ENCODE data around the gene PPFIBP2.

Gene PPFIBP2

GRCh38 chr11:7636350-7636749, 122.6 kb downstream of the PPFIBP2 start:
- Histone ChIP-seq H3K4me2 (ENCODE audit: low read length) (no peak overlapping the region), H3K9ac (no peak overlapping the region), H3K36me3 (ENCODE audit: control insufficient read depth, insufficient read depth, low read length) (no peaks in the 10 kb centered on the region), H3K27me3 (ENCODE audit: control insufficient read depth, insufficient read depth, low read length) (no peaks in the 10 kb centered on the region), H3K79me2 (no peaks in the 10 kb centered on the region), H3K27ac (no peak overlapping the region), H3K4me1 (no peaks in the 10 kb centered on the region), H3K4me3 (ENCODE audit: low read depth, low read length) (no peak overlapping the region), H2AFZ (no peak overlapping the region), H3K9me3 (ENCODE audit: control insufficient read depth, low read length) (no peaks in the 10 kb centered on the region)
- no peak for TF ChIP-seq CTCF (IDR thresholded peaks at IDR 0.05)

DNA sequence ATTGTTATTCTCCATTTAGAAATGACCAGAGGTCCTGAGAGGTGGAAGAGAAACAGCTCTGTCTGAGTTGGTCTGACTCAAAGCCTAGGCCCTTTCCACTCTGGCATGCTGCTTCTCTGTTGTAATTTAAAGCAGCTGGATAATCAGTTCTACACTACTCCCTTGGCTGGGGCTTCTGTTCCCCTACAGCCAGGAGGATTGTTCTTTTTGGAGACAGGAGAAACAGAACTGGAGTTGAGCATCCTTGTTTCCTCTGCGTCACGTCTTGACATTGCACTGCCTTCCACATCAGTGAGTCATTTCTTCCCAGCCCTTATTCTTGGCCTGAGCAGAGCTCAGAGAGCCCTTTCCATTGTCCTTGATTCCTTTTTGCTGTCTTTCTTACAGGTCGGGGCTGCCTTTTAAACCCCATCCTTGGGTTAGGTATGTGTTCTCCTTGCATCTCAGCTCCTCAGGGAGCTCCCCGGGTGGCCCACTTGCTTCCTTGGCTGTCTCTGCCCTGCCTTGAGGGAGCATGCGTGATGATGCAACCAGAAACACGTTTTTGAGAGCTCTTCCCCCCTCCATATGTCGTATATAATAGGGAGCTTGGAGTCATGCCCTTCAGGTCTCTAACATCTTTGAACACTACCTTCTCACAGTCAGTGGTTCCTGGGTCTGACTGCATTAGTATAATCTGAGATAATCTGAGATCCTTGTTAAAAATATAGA, 123.8 kb downstream of the PPFIBP2 start:
- Histone ChIP-seq H3K36me3 (ENCODE audit: control insufficient read depth, insufficient read depth, low read length) (no peaks in the 10 kb centered on the region), H3K4me1 (no peaks in the 10 kb centered on the region), H3K4me3 (ENCODE audit: low read depth, low read length) (no peak overlapping the region), H3K79me2 (no peaks in the 10 kb centered on the region), H3K4me2 (ENCODE audit: low read length) (no peak overlapping the region), H3K9me3 (ENCODE audit: control insufficient read depth, low read length) (no peaks in the 10 kb centered on the region), H3K9ac (no peak overlapping the region), H3K27ac (no peak overlapping the region), H2AFZ (no peak overlapping the region), H3K27me3 (ENCODE audit: control insufficient read depth, insufficient read depth, low read length) (no peaks in the 10 kb centered on the region)
- no peak for TF ChIP-seq CTCF (IDR thresholded peaks at IDR 0.05)

DNA sequence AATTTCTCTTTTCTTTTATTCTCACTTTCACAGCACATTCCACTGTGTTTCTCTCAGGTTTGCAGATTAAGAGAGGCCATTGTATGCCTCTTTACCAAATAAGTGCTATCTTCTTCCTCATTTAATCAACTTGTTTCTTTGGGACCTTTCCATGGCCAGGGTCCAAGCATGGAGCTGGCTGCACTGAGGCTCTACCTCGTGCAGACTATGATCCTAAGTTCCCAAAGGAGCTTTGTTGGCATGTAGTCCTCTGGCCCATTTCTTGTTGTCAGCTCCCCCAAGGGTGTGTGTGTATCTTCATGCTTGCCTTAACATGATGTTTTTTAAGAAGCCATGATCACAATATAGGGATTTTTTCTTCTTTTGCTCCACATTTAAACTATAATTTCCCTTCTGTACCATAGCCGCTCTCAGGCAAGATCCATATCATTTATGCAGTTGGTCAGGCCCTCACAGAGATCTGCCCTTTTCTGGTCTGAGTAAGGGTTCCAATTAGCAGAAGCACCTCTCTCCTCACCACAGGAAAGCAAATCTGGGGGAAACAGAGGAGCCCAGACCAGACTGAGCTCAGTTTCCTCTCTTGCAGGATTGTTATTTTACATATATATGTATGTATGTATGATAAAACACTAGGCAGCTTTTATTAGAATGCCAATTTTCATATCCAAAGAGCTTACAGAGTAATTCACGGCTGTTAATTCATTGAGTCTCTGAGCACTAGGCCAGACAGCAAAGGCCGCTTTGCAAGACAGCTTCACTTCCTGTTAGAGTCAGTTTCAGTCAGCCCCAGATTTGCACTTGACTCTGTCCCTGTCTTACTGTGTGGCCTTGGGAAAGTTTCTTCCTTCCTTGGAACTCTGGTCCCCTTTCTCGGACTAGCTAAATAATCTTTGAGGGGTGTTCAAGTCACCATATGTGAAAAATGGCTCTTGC, 125.2 kb downstream of the PPFIBP2 start:
- Histone ChIP-seq H3K79me2 (no peaks in the 10 kb centered on the region), H3K4me3 (ENCODE audit: low read depth, low read length) (no peak overlapping the region), H2AFZ (no peak overlapping the region), H3K4me1 (peaks cover 5% of the 10 kb centered on the region), H3K36me3 (ENCODE audit: control insufficient read depth, insufficient read depth, low read length) (no peaks in the 10 kb centered on the region), H3K9me3 (ENCODE audit: control insufficient read depth, low read length) (no peaks in the 10 kb centered on the region), H3K9ac (no peak overlapping the region), H3K27ac (no peak overlapping the region), H3K27me3 (ENCODE audit: control insufficient read depth, insufficient read depth, low read length) (no peaks in the 10 kb centered on the region), H3K4me2 (ENCODE audit: low read length) (no peak overlapping the region)
- no peak for TF ChIP-seq CTCF (IDR thresholded peaks at IDR 0.05)

GRCh38 chr11:7639643-7640025, 125.8 kb downstream of the PPFIBP2 start:
- H3K27me3 ChIP-seq (ENCODE audit: control insufficient read depth, insufficient read depth, low read length): no peaks in the 10 kb centered on the region
- H2AFZ ChIP-seq: no peak overlapping the region
- H3K4me3 ChIP-seq (ENCODE audit: low read depth, low read length): no peak overlapping the region
- no peak overlapping the region for H3K27ac ChIP-seq
- H3K4me2 ChIP-seq (ENCODE audit: low read length): no peak overlapping the region
- no peaks in the 10 kb centered on the region for H3K79me2 ChIP-seq
- peaks cover 5% of the 10 kb centered on the region for H3K4me1 ChIP-seq
- TF ChIP-seq CTCF (IDR thresholded peaks at IDR 0.05): no peak
- H3K9me3 ChIP-seq (ENCODE audit: control insufficient read depth, low read length): no peaks in the 10 kb centered on the region
- H3K36me3 ChIP-seq (ENCODE audit: control insufficient read depth, insufficient read depth, low read length): no peaks in the 10 kb centered on the region
- no peak overlapping the region for H3K9ac ChIP-seq
